Vagina (tissue), 2 donors: ENCODE data around the gene TNIK. TPM values are rescaled to one million over a fixed set of nuclear protein-coding genes. Genes with fewer than 3 reads are reported as not detected.

Experiments used
- DNase-seq, 2 donors: peaks; one replicate each; pipeline ENCODE4 v3.0.0-alpha.2; 2017; ENCODE audit errors: extremely low spot score in 2 of 2
- H3K27ac ChIP-seq: fragments of 200-600 bp; sonication (generic); one replicate; pipeline ENCODE4 v1.5.1; 2019
- H3K27me3 ChIP-seq: fragments of 200-600 bp; sonication (generic); one replicate; pipeline ENCODE4 v1.5.1; 2019
- H3K36me3 ChIP-seq, 2 donors: fragments of 200-600 bp; sonication (generic); one replicate each; pipeline ENCODE4 v1.5.1; 2017 to 2019
- H3K4me1 ChIP-seq: fragments of 200-600 bp; sonication (generic); one replicate; pipeline ENCODE4 v1.5.1; 2019
- H3K4me3 ChIP-seq, 2 donors: fragments of 200-600 bp; sonication (generic); 1 replicate in 1 of 2; 2 replicates in 1 of 2; pipeline ENCODE4 v1.5.1; 2016 to 2019
- H3K9me3 ChIP-seq: fragments of 200-600 bp; sonication (generic); one replicate; pipeline ENCODE4 v1.5.1; 2019
- CTCF ChIP-seq, 3 experiments: fragments of 450-650 bp in 2 of 3; fragments of 200-600 bp in 1 of 3; sonication (generic) in 1 of 3; IDR thresholded peaks; one replicate each; pipeline ENCODE4 v1.5.1; 2017 to 2019; ENCODE audit warnings: antibody characterized with exemption in 3 of 3, mild to moderate bottlenecking in 2 of 3, moderate library complexity in 2 of 3
- POLR2A ChIP-seq, 2 donors: fragments of 450-650 bp; IDR thresholded peaks; one replicate each; pipeline ENCODE4 v1.6.1; 2017; ENCODE audit warnings: antibody characterized with exemption in 2 of 2, mild to moderate bottlenecking in 2 of 2, moderate library complexity in 2 of 2
- POLR2AphosphoS5 ChIP-seq, 2 donors: sonication (generic); formaldehyde crosslinking; IDR thresholded peaks; one replicate each; pipeline ENCODE4 v1.9.0; 2017; ENCODE audit warnings: antibody characterized with exemption in 2 of 2, mild to moderate bottlenecking in 2 of 2, low read depth in 1 of 2; ENCODE audit not compliant: insufficient read depth in 1 of 2
- intact Hi-C: fragments of 100-400 bp; cut with DNase I; formaldehyde crosslinking; loops from one replicate; pipeline ENCODE4 v1.15.1; 2023
- total RNA-seq: library from RNA; depleted of rRNA; stranded (reverse); fragments of >200 nt; gene quantifications from one replicate; pipeline ENCODE4 v1.2.3, GENCODE V29; 2016

Gene TNIK
- total RNA-seq, 1 donor from 2014 or later: 5.9 TPM

GRCh38 chr3:171374661-171375285 lies 85.4 kb downstream of the TNIK start:
- H3K9me3 ChIP-seq: no peaks in the 10 kb centered on the region
- no peak for TF ChIP-seq POLR2A (IDR thresholded peaks at IDR 0.05)
- TF ChIP-seq POLR2AphosphoS5 (IDR thresholded peaks at IDR 0.05; ENCODE audit: insufficient read depth in 1 of 2, low read depth in 1 of 2): no peak
- no peak for TF ChIP-seq CTCF (IDR thresholded peaks at IDR 0.05)
- no peaks in the 10 kb centered on the region for H3K27me3 ChIP-seq
- DNase-seq: no peak
- no peaks in the 10 kb centered on the region for H3K36me3 ChIP-seq
- no peaks in the 10 kb centered on the region for H3K4me1 ChIP-seq
- intact Hi-C loops: no loop called here
- no peak overlapping the region for H3K27ac ChIP-seq
- no peak overlapping the region for H3K4me3 ChIP-seq

DNA sequence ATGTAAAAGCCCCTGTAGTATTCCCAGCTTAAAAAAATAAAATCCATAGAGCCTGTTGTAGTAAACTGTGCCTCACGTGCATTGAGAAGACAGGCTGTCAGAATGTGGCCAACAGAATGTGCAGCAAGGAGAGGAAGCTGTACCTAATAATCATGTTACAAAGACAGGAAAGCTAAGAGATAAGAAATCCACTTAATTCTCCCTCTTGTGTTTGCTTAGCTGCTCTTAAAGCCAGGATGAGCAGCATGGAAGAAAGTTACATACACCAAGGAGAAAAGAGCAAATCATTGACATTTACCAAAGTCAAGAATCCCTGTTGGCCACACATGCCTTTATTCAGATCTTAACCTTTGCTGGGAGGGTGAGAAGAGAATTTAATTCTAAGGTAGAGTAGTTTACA lies 85.9 kb downstream of the TNIK start:
- H3K27me3 ChIP-seq: no peaks in the 10 kb centered on the region

GRCh38 chr3:171373711-171374110 lies 86.5 kb downstream of the TNIK start:
- TF ChIP-seq CTCF (IDR thresholded peaks at IDR 0.05) (no peak), POLR2A (IDR thresholded peaks at IDR 0.05) (no peak), POLR2AphosphoS5 (IDR thresholded peaks at IDR 0.05; ENCODE audit: insufficient read depth in 1 of 2, low read depth in 1 of 2) (no peak)
- H3K36me3 ChIP-seq: no peaks in the 10 kb centered on the region
- H3K9me3 ChIP-seq: no peaks in the 10 kb centered on the region
- H3K27ac ChIP-seq: no peak overlapping the region
- intact Hi-C loops: no loop called here
- H3K4me3 ChIP-seq: no peak overlapping the region
- H3K4me1 ChIP-seq: no peaks in the 10 kb centered on the region
- H3K27me3 ChIP-seq: no peaks in the 10 kb centered on the region
- DNase-seq: no peak

More for the DNA sequence above, 85.9 kb downstream of the TNIK start:
- H3K27ac ChIP-seq: no peak overlapping the region
- no peaks in the 10 kb centered on the region for H3K4me1 ChIP-seq
- no peaks in the 10 kb centered on the region for H3K36me3 ChIP-seq
- TF ChIP-seq POLR2A (IDR thresholded peaks at IDR 0.05) (no peak), POLR2AphosphoS5 (IDR thresholded peaks at IDR 0.05; ENCODE audit: insufficient read depth in 1 of 2, low read depth in 1 of 2) (no peak), CTCF (IDR thresholded peaks at IDR 0.05) (no peak)
- no peaks in the 10 kb centered on the region for H3K9me3 ChIP-seq
- no peak for DNase-seq
- intact Hi-C loops: no loop called here
- H3K4me3 ChIP-seq: no peak overlapping the region

GRCh38 chr3:171372694-171373093 lies 87.5 kb downstream of the TNIK start:
- Histone ChIP-seq H3K36me3 (no peaks in the 10 kb centered on the region), H3K27me3 (no peaks in the 10 kb centered on the region), H3K4me3 (no peak overlapping the region), H3K27ac (no peak overlapping the region), H3K4me1 (no peaks in the 10 kb centered on the region), H3K9me3 (no peaks in the 10 kb centered on the region)
- intact Hi-C loops: no loop called here
- TF ChIP-seq CTCF (IDR thresholded peaks at IDR 0.05): no peak
- no peak for TF ChIP-seq POLR2A (IDR thresholded peaks at IDR 0.05)
- TF ChIP-seq POLR2AphosphoS5 (IDR thresholded peaks at IDR 0.05; ENCODE audit: insufficient read depth in 1 of 2, low read depth in 1 of 2): no peak
- no peak for DNase-seq

- TF ChIP-seq POLR2AphosphoS5 (IDR thresholded peaks at IDR 0.05; ENCODE audit: insufficient read depth in 1 of 2, low read depth in 1 of 2): no peak
- no peak for TF ChIP-seq CTCF (IDR thresholded peaks at IDR 0.05)
- no peak for TF ChIP-seq POLR2A (IDR thresholded peaks at IDR 0.05)
- no peak overlapping the region for H3K27ac ChIP-seq
- H3K4me1 ChIP-seq: no peaks in the 10 kb centered on the region
- H3K4me3 ChIP-seq: no peak overlapping the region
- no peaks in the 10 kb centered on the region for H3K27me3 ChIP-seq
- no peaks in the 10 kb centered on the region for H3K9me3 ChIP-seq
- DNase-seq: no peak
- intact Hi-C loops: no loop called here
- H3K36me3 ChIP-seq: no peaks in the 10 kb centered on the region
These were observed 88.9 kb downstream of the TNIK start for GRCh38 chr3:171371354-171371753.
